NCI-H345 treated with DMSO at 0.1 percent for 48 hours (cell line): ENCODE data around the gene RNF43.

Experiments used
- DNase-seq: peaks from one replicate; lab custom pipeline; 2025; ENCODE audit not compliant: unreplicated experiment; lab: John Stamatoyannopoulos, UW

The RNF43 gene

DNA sequence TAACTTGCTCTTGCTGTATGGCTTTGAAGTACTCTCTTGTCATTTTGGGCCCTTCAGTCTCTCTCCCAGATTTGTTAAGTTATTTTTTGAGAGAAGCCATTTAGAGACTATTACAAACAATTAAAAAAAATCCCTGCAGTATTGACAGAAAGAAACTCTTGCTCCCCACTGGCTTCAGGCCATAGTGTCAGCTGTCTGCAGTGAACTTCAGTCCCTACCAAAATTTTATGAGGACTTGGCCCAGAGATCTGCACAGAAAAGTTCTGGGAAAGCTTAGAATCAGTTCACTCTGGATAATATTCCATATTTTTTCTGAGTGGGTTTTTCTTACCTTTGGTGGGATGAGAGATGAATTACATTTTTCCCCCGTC, 34.5 kb downstream of the RNF43 start:
- DNase-seq = no peak

DNA sequence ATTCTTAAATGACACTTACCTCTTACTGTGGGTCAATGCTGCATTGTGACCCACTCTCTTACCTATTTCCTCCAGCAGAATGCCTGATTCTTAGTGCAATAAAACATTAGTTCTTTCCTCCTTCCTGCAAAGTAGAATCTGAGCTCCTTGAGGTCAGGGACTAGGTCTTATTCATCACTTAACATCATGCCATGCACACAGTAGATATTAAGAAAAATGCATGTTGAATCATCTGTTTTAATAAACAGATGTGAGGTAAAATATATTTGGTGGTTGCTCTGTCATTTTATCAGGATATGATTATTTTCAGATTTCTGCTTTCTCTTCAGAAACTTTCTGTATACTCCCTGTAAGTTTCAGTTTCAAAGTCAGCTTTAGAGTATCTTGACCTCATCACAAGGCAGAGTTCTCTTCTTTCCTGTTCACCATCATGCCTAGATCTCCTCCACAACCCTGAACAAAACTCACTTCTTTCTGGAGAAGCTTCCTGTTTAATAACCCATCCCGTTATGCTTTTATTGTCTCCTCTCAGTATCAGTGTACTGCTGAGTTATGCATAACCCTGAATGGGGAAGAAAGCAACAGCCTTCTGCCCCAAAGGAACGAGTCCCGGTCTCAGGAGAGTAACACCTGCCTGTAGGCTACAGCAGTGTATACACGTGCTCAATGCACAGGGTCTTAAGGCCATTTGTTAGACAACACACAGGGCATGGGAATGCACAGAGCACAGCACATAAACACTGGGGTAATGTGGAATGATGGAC, 35.0 kb downstream of the RNF43 start:
- no peak for DNase-seq

DNA sequence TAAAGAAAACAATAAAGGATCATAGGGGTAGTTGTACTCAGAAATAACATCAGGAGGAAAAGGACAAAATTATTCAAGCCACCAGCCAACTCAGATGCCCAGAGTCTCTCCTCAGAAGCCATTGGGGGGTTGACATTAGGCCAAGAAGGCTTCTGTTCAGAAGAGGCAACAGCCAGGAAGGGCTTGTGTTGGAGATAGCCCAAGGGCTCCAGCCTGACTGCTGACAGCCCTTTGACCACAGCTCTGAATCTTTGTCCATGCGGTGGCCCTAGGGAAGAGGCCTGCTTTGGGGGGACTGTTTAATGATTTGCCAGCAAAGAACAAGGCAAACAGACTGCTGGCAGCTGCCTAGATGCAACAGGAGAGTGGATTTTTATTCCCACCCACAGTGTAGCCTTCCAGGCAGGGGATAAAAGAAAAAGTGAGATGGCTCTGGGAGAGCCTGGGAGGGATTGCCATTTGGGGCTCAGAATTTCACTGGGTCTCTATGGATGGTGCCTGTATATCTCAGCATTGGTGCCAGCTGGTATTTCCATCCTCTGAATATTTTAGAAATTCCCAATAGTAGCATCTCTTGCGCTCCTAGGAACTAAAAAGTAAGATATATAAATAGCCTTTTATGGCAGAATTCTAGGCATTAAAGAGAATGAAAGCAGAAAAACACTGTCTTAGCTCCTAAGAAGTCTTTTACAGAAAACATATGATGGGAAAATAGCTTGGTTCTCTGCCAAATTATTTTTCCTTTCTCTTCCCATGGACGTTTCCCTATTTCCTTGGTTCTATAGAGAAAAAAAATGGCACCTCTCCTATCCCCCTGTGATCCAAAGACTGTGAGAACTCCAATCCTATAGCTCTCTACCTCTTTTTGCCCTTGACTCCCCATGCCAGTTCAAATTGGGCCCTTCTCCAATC, 36.0 kb downstream of the RNF43 start:
- DNase-seq = no peak

DNA sequence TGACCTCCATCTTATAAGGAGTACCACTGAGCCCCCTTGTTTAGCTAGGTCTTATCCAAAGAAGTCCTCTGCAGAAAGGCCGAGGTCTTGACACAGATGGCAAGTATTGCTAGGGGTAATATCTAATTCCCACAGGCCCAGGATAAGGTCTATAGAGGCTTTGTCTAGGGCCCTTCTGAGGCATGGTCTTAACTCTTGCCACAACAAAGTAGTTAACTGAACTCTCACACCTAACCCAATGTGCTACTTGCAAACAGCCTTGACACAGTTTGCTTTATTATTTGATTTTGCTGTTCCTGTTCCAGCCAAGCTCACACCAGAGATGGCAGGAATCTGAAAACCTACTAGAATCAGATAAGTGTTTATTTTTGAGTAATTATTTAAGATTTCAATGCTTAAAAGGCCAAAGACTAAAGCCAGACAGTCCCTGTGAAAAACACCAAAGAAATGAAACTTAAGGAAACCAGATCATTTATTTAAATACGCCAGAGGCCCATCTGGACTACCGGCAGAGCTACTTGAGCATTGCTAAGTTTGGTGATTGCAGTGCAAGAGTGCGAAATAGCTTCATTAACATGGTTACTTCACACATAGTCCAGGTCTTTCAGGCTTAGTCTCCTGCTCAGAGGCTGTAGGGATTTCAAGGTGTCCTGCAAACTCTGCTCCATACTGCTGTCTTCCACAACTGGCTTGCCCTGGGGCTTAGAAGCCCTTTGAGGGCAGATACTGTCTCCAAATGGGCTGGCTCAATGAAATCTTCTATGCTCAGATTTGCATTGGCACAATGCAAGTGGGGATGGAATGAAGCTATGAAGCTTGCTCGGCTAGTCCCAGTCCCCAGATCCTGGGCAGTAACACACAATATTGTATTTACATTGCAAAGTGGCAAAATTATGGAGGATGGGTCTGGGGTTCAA, 36.9 kb downstream of the RNF43 start:
- no peak for DNase-seq

DNA sequence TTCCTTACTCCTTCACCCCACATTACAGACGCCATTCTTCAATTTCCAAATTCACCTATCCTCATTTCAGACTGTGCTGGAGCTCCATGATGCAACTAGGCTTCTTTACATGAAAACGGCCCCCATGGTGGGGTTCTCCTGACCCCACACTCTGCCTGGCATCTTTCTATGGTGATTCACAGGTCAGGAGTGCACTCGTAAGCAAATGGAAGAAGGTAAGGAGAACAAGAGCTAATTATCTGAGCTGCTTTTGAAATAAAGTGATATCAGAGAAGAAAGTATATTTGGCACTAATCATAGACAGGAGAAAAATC, 37.9 kb downstream of the RNF43 start:
- DNase-seq = no peak

DNA sequence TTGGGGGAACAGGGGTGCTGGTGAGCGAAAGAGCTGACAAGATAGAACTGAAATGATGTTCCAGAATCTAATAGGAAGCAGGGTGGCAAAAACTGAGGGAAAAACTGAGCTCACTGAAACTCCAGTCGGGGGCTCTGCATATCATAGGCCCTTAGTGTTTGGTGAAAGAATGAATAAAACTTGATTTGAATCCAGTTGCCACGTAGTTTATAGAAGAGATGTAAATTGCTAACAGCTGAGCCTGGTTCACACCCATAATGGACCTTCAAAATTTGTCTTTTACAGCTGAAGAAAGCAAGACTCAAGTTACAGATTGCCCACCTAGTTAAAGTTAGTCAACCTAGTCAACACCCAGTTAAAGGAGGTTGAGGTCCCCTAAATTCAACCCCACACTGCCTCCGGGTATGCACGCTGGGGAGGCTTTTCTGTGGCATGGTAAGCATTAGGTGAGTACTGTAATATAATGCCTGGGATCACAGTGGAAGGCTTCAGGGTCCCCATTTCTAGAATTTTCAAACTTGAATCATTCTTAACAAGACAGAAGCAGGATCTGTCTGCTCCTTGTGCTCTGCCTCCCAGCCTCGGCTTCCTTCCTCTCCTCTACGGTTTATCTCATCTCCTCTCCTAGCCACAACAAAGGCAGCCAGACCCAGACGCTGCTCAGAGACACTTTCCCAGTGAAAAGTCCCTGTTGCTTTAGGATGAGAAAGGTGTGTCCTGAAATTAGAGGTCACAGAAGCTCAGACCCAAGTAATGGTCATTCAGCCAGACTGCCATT, 38.4 kb downstream of the RNF43 start:
- DNase-seq = no peak

DNA sequence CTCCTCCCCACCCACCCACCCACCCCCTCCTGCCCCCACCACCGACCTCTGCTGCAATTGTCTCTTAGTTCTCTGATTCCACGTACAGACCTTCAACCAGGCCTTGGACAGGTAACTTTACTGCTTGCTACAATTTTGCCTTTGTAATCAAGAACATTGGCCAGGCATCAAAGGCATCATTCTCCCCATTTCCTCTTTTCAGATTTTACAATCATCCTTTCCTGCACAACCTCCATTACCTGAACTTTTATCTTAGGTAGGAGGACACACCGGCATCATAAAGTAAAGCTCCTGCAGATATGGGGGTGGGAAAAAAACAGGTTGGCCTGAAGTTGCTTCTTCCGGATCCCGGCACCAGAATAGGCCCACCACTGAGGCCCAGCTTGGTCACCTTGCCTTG, 39.7 kb downstream of the RNF43 start:
- no peak for DNase-seq

DNA sequence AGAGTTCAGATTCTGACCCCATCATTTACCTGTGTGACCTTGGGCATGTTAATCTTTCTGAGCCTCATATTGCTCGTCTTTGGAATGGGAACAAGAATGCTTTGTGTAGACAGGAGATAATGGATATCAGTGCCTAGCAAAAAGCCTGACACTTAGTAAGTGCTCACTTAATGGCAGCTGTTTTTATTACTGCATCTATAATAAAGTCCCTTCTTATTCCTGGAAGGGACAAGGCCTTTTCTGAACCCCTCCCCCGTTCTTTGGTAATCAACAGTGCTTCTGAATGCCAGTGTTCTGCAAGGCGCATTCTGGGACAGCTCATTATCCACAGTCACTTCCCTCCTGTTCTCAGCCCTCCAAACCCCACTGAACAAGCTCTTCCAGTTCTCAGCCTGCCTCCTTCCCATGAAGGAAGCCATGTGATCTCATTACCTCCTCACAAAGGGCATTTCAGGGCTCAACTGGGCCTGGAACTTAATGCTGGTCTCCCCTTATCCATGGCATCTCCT, 40.2 kb downstream of the RNF43 start:
- DNase-seq = no peak

DNA sequence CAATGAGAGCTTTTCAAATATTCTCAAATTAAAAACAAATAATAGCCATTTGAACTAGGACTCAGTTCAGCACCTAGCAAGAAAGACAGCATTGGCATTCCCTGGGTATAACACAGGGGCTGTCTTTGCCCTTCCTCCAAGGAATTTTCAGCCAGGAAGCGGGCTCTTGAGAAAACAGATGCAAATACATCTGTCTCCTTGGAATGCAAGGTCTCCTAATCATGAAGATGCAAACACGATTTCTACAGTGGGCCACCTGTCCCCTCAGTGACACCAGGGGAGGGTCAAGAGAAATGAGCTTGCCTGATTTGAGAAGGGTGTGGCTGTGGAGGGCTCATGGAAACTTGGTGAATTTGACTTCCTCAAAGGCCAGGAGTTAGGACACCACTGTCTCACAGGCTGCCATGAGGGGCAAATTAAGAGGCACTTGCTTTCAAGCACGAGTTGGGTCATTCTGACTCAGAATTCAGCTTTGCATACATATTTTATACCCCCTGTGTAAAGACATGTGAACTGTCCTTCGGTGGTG, 40.8 kb downstream of the RNF43 start:
- DNase-seq = no peak

DNA sequence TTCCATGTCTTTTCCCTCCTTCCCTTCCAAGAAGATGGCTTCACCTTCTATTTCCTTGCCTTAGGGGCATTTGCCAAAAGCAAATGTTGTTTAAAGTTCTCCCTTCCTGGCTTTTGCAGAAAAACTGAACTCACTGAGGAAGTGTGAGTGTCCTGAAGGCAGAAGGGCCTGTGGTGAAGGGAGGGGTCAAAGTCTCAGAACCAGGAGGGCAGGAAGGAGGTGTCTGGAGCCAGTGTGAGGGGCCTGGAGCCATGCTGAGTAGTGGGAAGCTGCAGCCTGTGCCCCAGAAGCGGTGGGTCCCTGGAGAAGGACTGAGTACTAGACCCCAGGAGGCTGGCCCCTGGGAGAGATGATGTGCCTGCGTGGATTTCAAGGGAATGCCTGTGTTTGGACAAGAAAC, 41.5 kb downstream of the RNF43 start:
- DNase-seq = no peak

DNA sequence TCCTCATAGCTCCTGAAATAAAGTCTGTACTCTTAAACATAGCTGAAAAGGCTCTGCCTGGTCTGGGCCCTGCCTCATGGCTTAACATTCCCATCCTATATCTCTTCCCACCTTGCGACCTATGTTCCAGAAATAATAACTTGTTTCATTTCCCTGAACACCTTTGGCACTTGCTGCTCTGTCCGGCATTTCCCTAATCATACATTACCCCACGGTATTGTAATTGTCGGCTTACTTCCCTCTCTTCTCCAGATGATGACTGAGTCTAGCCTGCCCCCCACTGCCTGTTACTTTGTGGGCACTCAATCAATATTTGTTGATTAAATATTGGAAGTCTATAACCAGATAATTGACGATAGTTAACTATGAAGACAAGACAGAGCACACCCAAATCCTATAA, 42.1 kb downstream of the RNF43 start:
- DNase-seq = no peak

DNA sequence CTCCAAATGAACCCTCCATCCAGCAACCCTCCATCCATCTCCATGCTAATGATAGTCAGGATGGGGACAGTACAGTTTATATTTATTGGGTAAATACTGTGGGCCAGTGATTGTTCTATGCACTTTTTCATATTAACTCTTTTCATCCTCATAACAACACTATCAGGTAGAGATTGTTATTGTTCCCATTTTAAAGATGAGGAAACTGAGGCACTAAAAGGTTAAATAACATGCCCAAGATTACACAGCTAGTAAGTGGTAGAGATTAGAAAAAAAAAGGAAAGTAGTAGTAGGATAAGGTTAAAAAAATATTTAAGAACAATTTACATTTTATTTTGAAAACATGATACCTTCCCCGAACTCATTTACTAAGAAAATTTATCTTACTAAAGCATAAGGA, 43.4 kb downstream of the RNF43 start:
- no peak for DNase-seq

DNA sequence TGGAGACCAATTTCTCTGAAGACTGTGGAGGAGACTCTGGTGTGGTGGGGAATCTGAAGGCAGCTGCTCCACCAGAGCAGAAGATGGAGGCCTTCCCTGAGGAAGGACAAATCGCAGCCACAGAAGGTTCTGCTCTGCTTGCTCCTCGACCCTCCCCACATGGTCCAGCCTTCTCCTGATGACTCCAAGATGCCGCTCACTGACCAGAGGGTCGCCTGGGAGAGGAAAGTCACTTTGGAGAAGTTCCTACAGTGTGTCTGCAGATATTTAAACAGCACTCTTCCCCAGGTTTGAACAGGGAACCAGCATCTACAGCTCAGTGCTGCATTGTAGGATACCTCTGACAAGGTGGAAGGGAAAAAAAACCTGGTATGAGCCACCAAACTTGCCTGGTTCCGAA, 44.3 kb downstream of the RNF43 start:
- DNase-seq = no peak

DNA sequence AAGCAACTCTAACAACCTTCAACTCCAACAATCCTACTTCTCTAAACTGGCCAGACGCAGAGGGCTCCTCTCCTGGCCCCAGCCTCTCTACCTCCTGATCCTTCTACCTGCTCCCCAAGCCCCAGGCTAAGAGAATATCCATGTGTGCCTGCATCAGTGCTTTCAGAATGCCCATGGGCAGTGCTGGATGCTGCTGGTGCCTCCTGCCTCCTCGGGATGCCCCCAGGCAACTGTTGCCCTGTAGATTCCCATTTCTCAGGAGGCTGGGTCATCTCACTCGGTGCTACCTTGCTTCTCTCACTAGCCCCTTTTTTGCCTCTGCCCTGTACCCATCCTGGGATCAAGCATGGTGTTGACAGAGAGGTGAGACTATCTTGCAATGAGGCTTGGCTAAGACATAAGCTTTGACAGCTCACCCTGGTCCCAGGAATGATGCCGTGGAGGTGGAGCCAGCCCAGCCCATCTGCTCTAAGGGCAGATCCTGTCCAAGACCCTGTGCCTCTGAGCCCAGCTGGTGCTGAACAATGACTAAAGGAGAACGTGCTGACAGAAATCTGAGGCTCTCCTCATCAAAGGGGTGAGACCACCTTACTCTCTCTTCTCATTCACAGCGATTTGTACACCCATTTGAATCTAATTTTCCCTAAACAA, 45.9 kb downstream of the RNF43 start:
- DNase-seq = no peak

DNA sequence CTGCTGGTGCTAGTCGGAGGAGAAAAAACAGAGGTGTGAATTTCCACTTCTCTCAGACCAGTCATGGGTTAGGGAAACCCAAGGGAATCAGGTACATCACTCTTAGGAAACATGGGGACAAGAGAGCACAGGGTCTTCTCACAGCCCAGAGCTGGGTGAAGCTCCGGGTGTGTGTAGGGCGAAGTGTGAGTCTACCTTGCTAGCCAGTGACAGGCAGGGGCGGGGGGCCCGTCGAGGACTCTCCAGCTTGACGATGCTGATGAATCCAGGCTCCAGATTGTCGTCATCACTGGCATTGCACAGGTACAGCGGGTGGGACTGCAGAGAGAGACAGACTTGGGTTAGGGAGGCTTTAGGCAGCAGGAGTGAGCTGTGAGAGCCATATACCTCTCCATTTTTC, 46.6 kb downstream of the RNF43 start:
- no peak for DNase-seq

DNA sequence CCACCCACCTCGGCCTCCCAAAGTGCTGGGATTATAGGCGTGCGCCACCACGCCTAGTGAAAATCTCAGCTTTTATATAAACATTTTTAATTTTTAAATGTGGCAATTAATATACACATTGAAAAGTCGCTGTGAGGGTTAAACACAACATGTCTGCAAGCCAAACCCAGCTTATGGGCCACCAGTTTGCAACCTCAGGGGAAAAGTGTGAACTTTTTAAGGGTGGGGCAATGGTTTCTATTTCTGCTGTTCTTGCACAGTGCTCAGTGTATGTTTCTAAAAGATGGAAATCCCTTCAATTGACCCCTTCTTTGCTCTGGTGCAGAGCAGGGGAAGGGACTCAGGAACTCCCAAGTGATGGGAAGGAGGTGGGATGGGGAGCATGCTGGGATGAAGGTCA, 47.0 kb downstream of the RNF43 start:
- DNase-seq = no peak

DNA sequence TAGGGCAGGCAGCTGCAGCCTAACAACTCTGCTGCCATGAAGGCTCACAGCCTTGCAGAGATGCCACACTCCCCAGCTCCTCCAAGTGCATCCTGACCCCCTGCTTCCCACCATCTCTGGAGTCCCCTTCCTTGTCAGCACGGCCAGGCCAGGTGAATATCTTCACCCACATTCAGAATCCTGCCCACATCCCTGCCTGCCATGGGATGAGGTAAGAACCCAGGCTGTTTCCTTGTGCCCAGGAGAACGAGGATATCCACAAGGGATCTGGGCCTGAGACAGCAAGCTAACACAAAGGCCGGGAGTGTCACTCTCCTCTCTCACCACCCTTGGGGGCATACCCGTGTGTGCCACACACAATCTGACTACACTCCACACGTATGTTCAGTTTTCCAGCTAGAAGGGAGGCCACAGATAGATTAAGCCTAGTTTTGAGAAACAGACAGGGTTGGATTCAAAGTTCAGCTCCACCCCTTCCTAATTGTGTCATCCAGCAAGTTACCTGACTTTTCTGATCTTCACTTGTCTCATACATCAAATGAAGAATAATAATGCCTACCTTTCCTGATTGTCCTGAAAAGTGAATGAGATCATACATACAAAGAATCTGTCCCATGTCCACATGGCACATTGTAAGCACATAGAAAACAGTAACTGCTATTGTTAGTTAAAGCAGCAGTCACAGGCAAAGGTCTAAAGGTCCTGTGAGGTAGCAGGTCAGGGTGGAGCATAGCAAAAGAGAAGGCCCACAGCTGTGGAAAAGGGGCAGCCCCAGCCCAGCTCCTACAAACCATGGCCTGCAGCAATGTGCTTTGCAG, 47.9 kb downstream of the RNF43 start:
- DNase-seq = no peak

DNA sequence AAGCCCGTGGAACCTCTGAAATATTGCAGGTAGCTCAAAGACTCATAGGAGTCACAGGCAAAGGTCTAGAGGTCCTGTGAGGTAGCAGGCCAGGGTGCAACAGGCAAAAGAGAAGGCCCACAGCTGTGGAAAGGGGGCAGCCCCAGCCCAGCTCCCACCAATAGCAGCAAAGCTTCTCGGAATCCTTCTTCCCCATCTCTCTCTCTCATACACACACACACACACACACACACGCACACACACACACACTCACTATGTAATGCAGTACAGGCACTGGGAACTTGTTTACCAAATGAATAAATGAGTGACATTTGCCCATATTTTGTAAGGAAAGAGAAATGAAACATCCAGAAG, 48.5 kb downstream of the RNF43 start:
- DNase-seq = no peak
